H1 (cell line): ENCODE data around the gene RCOR2. TPM values are rescaled to one million over a fixed set of nuclear protein-coding genes. Genes with fewer than 3 reads are reported as not detected.

Experiments used
- CTCF ChIA-PET: fragments of 300-600 bp; sonication (Branson Sonifier 250); formaldehyde crosslinking; loops from one replicate; lab custom pipeline; 2021; ENCODE audit not compliant: partially characterized antibody; lab: Charles Lee
- POLR2A ChIA-PET: fragments of 300-600 bp; sonication (Branson Sonifier 250); formaldehyde crosslinking; loops from one replicate; lab custom pipeline; 2021; ENCODE audit warnings: inconsistent platforms; ENCODE audit not compliant: partially characterized antibody; lab: Charles Lee
- DNase-seq, 2 experiments: peaks; one replicate each; pipeline versions ENCODE4 v3.0.0 to v3.0.0-alpha.2; 2010 to 2022; ENCODE audit warnings: low spot score in 2 of 2, low read depth in 1 of 2, mixed read lengths in 1 of 2
- FAIRE-seq: peaks from 2 replicates; lab custom pipeline; 2011; peaks lifted over from hg19 to GRCh38; lab: Jason Lieb, UNC
- H2AFZ ChIP-seq: 2 replicates; pipeline ENCODE4 v1.8.1; 2012; ENCODE audit warnings: low read length, inconsistent platforms
- H2AK5ac ChIP-seq: 2 replicates; pipeline ENCODE4 v1.6.1; 2013; ENCODE audit warnings: low read depth, low read length
- H2BK120ac ChIP-seq: replicated peaks from 2 replicates; pipeline ENCODE3; 2013; ENCODE audit warnings: low read depth, low read length, inconsistent platforms
- H2BK12ac ChIP-seq: 2 replicates; pipeline ENCODE4 v1.6.1; 2013; ENCODE audit warnings: low read depth, low read length
- H2BK15ac ChIP-seq: 2 replicates; pipeline ENCODE4 v1.6.1; 2013; ENCODE audit warnings: low read length
- H2BK20ac ChIP-seq: 2 replicates; pipeline ENCODE4 v1.6.1; 2013; ENCODE audit warnings: low read length
- H2BK5ac ChIP-seq: 2 replicates; pipeline ENCODE4 v1.6.1; 2013; ENCODE audit warnings: low read depth, low read length
- H3K14ac ChIP-seq: 2 replicates; pipeline ENCODE4 v1.6.1; 2013; ENCODE audit warnings: inconsistent platforms; ENCODE audit not compliant: insufficient read length
- H3K18ac ChIP-seq: 2 replicates; pipeline ENCODE4 v1.6.1; 2013; ENCODE audit warnings: low read length; ENCODE audit errors: extremely low read depth
- H3K23ac ChIP-seq: 2 replicates; pipeline ENCODE4 v1.6.1; 2013; ENCODE audit warnings: inconsistent platforms; ENCODE audit not compliant: insufficient read length
- H3K23me2 ChIP-seq: 2 replicates; pipeline ENCODE4 v1.6.1; 2013; ENCODE audit warnings: low read depth, low read length
- H3K27ac ChIP-seq: 2 replicates; pipeline ENCODE4 v1.6.1; 2011; ENCODE audit warnings: low read depth, low read length, inconsistent platforms
- H3K27me3 ChIP-seq, 4 experiments: replicated peaks in 1 of 4; 1 replicate in 1 of 4; 2 replicates in 3 of 4; pipeline versions ENCODE4 v1.6.1 to v1.8.1; 2011 to 2013; ENCODE audit warnings: low read length in 3 of 4, mild to moderate bottlenecking in 3 of 4, inconsistent platforms in 2 of 4, mixed read lengths in 2 of 4, moderate library complexity in 1 of 4; ENCODE audit not compliant: control insufficient read depth in 3 of 4, insufficient read depth in 3 of 4; ENCODE audit errors: extremely low read depth in 1 of 4
- H3K36me3 ChIP-seq, 4 experiments: 2 replicates each; pipeline versions ENCODE4 v1.6.1 to v1.8.1; 2011 to 2013; ENCODE audit warnings: mild to moderate bottlenecking in 4 of 4, low read length in 3 of 4, moderate library complexity in 2 of 4, control low read depth in 1 of 4, inconsistent platforms in 1 of 4; ENCODE audit not compliant: insufficient read depth in 4 of 4, control insufficient read depth in 2 of 4
- H3K4ac ChIP-seq: replicated peaks from 2 replicates; pipeline ENCODE3; 2013; ENCODE audit warnings: low read length, low read depth, mixed read lengths, inconsistent platforms; ENCODE audit not compliant: insufficient read length
- H3K4me1 ChIP-seq, 4 experiments: replicated peaks in 1 of 4; 1 replicate in 1 of 4; 2 replicates in 3 of 4; pipeline versions ENCODE4 v1.6.1 to v1.8.1; 2011 to 2013; ENCODE audit warnings: low read length in 3 of 4, inconsistent platforms in 2 of 4, mixed read lengths in 1 of 4; ENCODE audit not compliant: insufficient read depth in 4 of 4, control insufficient read depth in 3 of 4
- H3K4me2 ChIP-seq, 2 experiments: 2 replicates each; pipeline versions ENCODE4 v1.6.1 to v1.8.1; 2011 to 2013; ENCODE audit warnings: low read depth in 2 of 2, low read length in 2 of 2, control low read depth in 1 of 2, inconsistent platforms in 1 of 2, mild to moderate bottlenecking in 1 of 2; ENCODE audit not compliant: insufficient read depth in 1 of 2
- H3K4me3 ChIP-seq, 4 experiments: fragments of 200-600, 300-600 bp in 1 of 4; sonication (generic), shearing (Covaris generic), sonication (Bioruptor Twin) in 1 of 4; 2 replicates each; pipeline versions ENCODE4 v1.5.1 to v1.8.1; 2011 to 2016; ENCODE audit warnings: low read length in 4 of 4, low read depth in 3 of 4, control low read depth in 2 of 4, inconsistent platforms in 2 of 4, mild to moderate bottlenecking in 2 of 4, mixed read lengths in 1 of 4, moderate library complexity in 1 of 4; ENCODE audit not compliant: insufficient read depth in 2 of 4; ENCODE audit errors: extremely low read depth in 1 of 4
- H3K56ac ChIP-seq: replicated peaks from 2 replicates; pipeline ENCODE3; 2013; ENCODE audit warnings: low read depth, mild to moderate bottlenecking, mixed read lengths, low read length, inconsistent platforms; ENCODE audit not compliant: insufficient read length
- H3K79me1 ChIP-seq: 2 replicates; pipeline ENCODE4 v1.6.1; 2013; ENCODE audit warnings: low read depth, low read length, control low read depth
- H3K79me2 ChIP-seq, 2 experiments: 2 replicates each; pipeline versions ENCODE4 v1.6.1 to v1.8.1; 2012 to 2013; ENCODE audit warnings: low read length in 2 of 2, mild to moderate bottlenecking in 2 of 2, inconsistent platforms in 1 of 2; ENCODE audit not compliant: insufficient read depth in 2 of 2, control insufficient read depth in 1 of 2
- H3K9ac ChIP-seq, 4 experiments: replicated peaks in 1 of 4; 1 replicate in 1 of 4; 2 replicates in 3 of 4; pipeline versions ENCODE4 v1.6.1 to v1.8.1; 2011 to 2013; ENCODE audit warnings: low read depth in 3 of 4, low read length in 3 of 4, control low read depth in 2 of 4, mild to moderate bottlenecking in 2 of 4, moderate library complexity in 2 of 4, inconsistent platforms in 1 of 4; ENCODE audit errors: extremely low read depth in 1 of 4
- H3K9me3 ChIP-seq, 2 experiments: 2 replicates each; pipeline versions ENCODE4 v1.6.1 to v1.8.1; 2012 to 2013; ENCODE audit warnings: mild to moderate bottlenecking in 2 of 2, moderate library complexity in 2 of 2, control low read depth in 1 of 2, inconsistent platforms in 1 of 2, low read depth in 1 of 2, low read length in 1 of 2, mixed read lengths in 1 of 2; ENCODE audit not compliant: insufficient read depth in 2 of 2
- H4K20me1 ChIP-seq, 2 experiments: replicated peaks in 1 of 2; 2 replicates each; pipeline versions ENCODE3 to v1.8.1; 2011 to 2013; ENCODE audit warnings: inconsistent platforms in 2 of 2, low read length in 2 of 2, mild to moderate bottlenecking in 1 of 2; ENCODE audit not compliant: insufficient read depth in 2 of 2, control insufficient read depth in 1 of 2
- H4K5ac ChIP-seq: 2 replicates; pipeline ENCODE4 v1.6.1; 2013; ENCODE audit warnings: low read length, low read depth, mixed read lengths, inconsistent platforms; ENCODE audit not compliant: insufficient read length
- H4K8ac ChIP-seq: 2 replicates; pipeline ENCODE4 v1.8.0; 2013; ENCODE audit warnings: mild to moderate bottlenecking, moderate library complexity, low read length, inconsistent platforms; ENCODE audit not compliant: insufficient read depth; ENCODE audit errors: extremely low read depth
- H4K91ac ChIP-seq: replicated peaks from 2 replicates; pipeline ENCODE3; 2013; ENCODE audit warnings: low read length, mixed read lengths, inconsistent platforms; ENCODE audit not compliant: insufficient read length
- CREB1 ChIP-seq: IDR thresholded peaks from 2 replicates; pipeline ENCODE4 v1.6.1; 2012; ENCODE audit warnings: inconsistent platforms
- CTCF ChIP-seq, 3 experiments: IDR thresholded peaks; 1 replicate in 2 of 3; 2 replicates in 1 of 3; pipeline versions ENCODE4 v1.5.1 to v1.6.1; 2011; ENCODE audit warnings: low read length in 3 of 3, mild to moderate bottlenecking in 3 of 3, inconsistent platforms in 2 of 3, low read depth in 1 of 3, moderate library complexity in 1 of 3; ENCODE audit not compliant: insufficient read depth in 1 of 3; ENCODE audit errors: control extremely low read depth in 1 of 3
- E2F6 ChIP-seq: IDR thresholded peaks from 2 replicates; pipeline ENCODE4 v1.6.1; 2012; ENCODE audit warnings: inconsistent platforms
- EP300 ChIP-seq, 2 experiments: IDR thresholded peaks; 1 replicate in 1 of 2; 2 replicates in 1 of 2; pipeline ENCODE4 v1.6.1; 2011 to 2012; ENCODE audit warnings: low read depth in 2 of 2, low read length in 2 of 2, mild to moderate bottlenecking in 2 of 2, borderline replicate concordance in 1 of 2, inconsistent platforms in 1 of 2, moderate library complexity in 1 of 2
- RXRA ChIP-seq: IDR thresholded peaks from 2 replicates; pipeline ENCODE4 v1.6.1; 2011; ENCODE audit warnings: low read depth, mild to moderate bottlenecking, low read length, moderate library complexity; ENCODE audit not compliant: insufficient read depth
- SIX5 ChIP-seq: IDR thresholded peaks from 2 replicates; pipeline ENCODE4 v1.6.1; 2011; ENCODE audit warnings: mild to moderate bottlenecking, low read depth, low read length
- SP4 ChIP-seq: IDR thresholded peaks from 2 replicates; pipeline ENCODE4 v1.6.1; 2012; ENCODE audit warnings: low read length, inconsistent platforms
- TEAD4 ChIP-seq: IDR thresholded peaks from 2 replicates; pipeline ENCODE4 v1.6.1; 2012; ENCODE audit warnings: low read depth, low read length, inconsistent platforms, mixed read lengths
- WGBS, 2 experiments: shearing (Covaris generic) in 1 of 2; methylation state at CpG; one replicate each; pipeline versions ENCODE4 v1.1.6 to v1.1.7; 2013 to 2015; ENCODE audit warnings: low lambda C conversion rate in 2 of 2, mixed read lengths in 2 of 2, inconsistent platforms in 1 of 2, low coverage in 1 of 2, missing lambda C conversion rate in 1 of 2; ENCODE audit not compliant: insufficient replicate concordance in 2 of 2, insufficient coverage in 1 of 2, insufficient read length in 1 of 2; ENCODE audit errors: extremely low coverage in 1 of 2, missing lambda C conversion rate in 1 of 2; 5-methylcytosine and 5-hydroxymethylcytosine counted together
- polyA plus RNA-seq, 7 experiments: library from polyadenylated mRNA; depleted of rRNA in 3 of 7; stranded (reverse) in 5 of 7; unstranded in 2 of 7; fragments of >200 nt in 5 of 7; fragments of 200-250 nt in 2 of 7; gene quantifications; 1 replicate in 5 of 7; 2 replicates in 1 of 7; 4 replicates in 1 of 7; pipeline versions ENCODE4 v1.2.1 to v1.2.3, GENCODE V29; 2011 to 2013; ENCODE audit warnings: missing spikeins in 2 of 7, mixed read lengths in 2 of 7
- total RNA-seq: library from RNA; stranded (reverse); fragmentation: NEBNext Ultra II Directional; extraction: Animal tissue kit (Norgen Biotek cat#: 25700); gene quantifications from 2 replicates; pipeline ENCODE4 v1.2.1, GENCODE V29; 2021

RCOR2 gene
- total and polyA plus RNA-seq, 2 of the 8 experiments (the other 6 are each of a cell fraction or from before 2014, with no cell fraction given), result 54.6 to 78.0 TPM

DNA sequence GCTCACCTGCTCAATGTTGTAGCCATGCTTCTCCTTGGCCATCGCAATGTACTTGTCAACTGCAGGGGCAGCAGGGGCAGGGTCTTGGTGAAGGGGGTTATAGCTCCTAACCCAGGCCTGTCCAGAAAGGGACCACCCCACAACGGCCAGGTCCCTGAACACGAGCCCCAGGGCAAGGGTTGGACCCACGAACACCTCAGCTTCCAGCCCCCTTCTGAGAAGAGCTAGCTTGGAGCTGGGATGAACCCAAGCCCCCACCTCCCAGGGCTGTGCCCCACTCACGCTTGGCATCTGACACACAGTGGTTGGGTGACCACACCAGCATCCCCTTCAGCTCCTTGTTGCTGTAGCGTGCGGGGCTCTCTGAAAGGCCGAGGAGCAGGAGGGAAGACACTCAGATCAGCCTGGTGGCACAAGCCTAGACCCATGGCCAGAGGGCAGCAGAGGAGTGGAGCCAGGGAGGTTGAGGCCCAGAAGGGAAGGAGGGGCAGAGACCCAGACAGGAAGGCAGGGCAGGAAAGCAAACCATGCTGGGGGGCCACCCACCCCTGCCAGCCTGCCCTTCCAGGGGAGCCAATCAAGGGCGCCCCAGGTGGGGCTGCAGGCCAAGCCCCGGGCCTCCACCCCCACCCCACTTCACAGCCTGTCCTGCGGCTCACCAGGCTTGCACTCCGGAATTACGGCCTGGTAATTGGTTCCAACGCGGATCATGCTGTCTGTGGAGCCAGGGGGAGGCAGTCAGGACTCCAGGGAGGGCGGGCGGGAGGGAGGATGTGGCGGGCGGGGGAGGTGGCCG, 1.9 kb downstream of the RCOR2 start:
- Histone ChIP-seq H4K8ac (peak overlapping the region; percentile 72), H2BK20ac (no peak overlapping the region), H3K4me1 (peaks cover 4 to 39% (median 29%) of the 10 kb centered on the region in 4 experiments), H3K23me2 (peaks cover 30% of the 10 kb centered on the region), H3K27me3 (no peaks in the 10 kb centered on the region), H3K4ac (no peak overlapping the region), H3K36me3 (peaks cover 10 to 38% (median 19%) of the 10 kb centered on the region in 4 experiments; a peak in 7 of 8 replicates), H2BK5ac (0 out of 2 replicates have a peak overlapping the region, but pooled peaks have one; percentile 91), H3K9ac (no peak overlapping the region; a peak in 1 of 7 replicates), H3K14ac (no peak overlapping the region), H3K23ac (no peak overlapping the region), H4K5ac (no peak overlapping the region), H2AFZ (no peak overlapping the region), H2BK12ac (no peak overlapping the region; the same call in 1 of the 2 replicates), H2BK120ac (no peak overlapping the region), H4K20me1 (peaks cover 14 to 19% of the 10 kb centered on the region in 2 experiments), H3K79me1 (peaks cover 9% of the 10 kb centered on the region), H3K27ac (no peak overlapping the region), H4K91ac (peak overlapping the region; percentile 46), H3K56ac (no peak overlapping the region), H3K4me2 (peak overlapping the region; percentile 89 to 99), H2BK15ac (no peak overlapping the region), H2AK5ac (no peak overlapping the region), H3K18ac (0 out of 2 replicates have a peak overlapping the region, but pooled peaks have one; percentile 38), H3K79me2 (peaks cover 3 to 29% of the 10 kb centered on the region in 2 experiments; a peak in 3 of 4 replicates), H3K9me3 (no peaks in the 10 kb centered on the region), H3K4me3 (peak overlapping the region; percentile 67 to 95 (median 89))
- 54% methylated on average over 15 of the region's 20 CpGs; no CpG with 5 or more reads in 1 of the 2 experiments for WGBS, 2 experiments
- no peak for FAIRE-seq
- no peak for DNase-seq
- CTCF ChIA-PET, result interaction anchor here (0.9 to 4.5 kb wide), 22 partner anchors 8 to 353 kb away, joined by 3 to 39 read pairs (median 4); partner anchors contain the start of genes NAA40 and ZFTA
- POLR2A ChIA-PET, result interaction anchor here (0.9 to 10.7 kb wide), 13 partner anchors 8 to 153 kb away, joined by 3 to 173 read pairs (median 4); partner anchors contain the start of genes MARK2, NAA40 and ZFTA
- TF ChIP-seq E2F6 (no peak), EP300 (IDR thresholded peaks at IDR 0.05; ENCODE audit: borderline replicate concordance in 1 of 2, low read depth in 2 of 2, low read length in 2 of 2) (no peak), SIX5 (no peak), SP4 (no peak), TEAD4 (no peak), CREB1 (no peak), RXRA (no peak), CTCF (IDR thresholded peaks at IDR 0.05; ENCODE audit: control extremely low read depth in 1 of 3, insufficient read depth in 1 of 3, low read depth in 1 of 3, low read length in 3 of 3) (peak in 1 of 3 experiments; percentile 10; a peak in 1 of 4 replicates)
